A172 (cell line): ENCODE data around the gene EGLN3. TPM values are rescaled to one million over a fixed set of nuclear protein-coding genes. Genes with fewer than 3 reads are reported as not detected.
"Not testable (repeated sequence)": the region's sequence is repeated elsewhere in the genome, so short reads cannot be mapped to it uniquely, and the experiment has no call there.

Experiments
- DNase-seq: peaks from one replicate; pipeline ENCODE4 v3.0.0-alpha.2; 2015; ENCODE audit warnings: low spot score
- total RNA-seq: library from RNA; depleted of rRNA; stranded (reverse); fragments of >200 nt; shearing (Covaris generic); gene quantifications from 2 replicates; pipeline ENCODE4 v1.2.3, GENCODE V29; 2014; rRNA removed

EGLN3 gene
- total RNA-seq = 1.5 TPM in 2 replicates

DNA sequence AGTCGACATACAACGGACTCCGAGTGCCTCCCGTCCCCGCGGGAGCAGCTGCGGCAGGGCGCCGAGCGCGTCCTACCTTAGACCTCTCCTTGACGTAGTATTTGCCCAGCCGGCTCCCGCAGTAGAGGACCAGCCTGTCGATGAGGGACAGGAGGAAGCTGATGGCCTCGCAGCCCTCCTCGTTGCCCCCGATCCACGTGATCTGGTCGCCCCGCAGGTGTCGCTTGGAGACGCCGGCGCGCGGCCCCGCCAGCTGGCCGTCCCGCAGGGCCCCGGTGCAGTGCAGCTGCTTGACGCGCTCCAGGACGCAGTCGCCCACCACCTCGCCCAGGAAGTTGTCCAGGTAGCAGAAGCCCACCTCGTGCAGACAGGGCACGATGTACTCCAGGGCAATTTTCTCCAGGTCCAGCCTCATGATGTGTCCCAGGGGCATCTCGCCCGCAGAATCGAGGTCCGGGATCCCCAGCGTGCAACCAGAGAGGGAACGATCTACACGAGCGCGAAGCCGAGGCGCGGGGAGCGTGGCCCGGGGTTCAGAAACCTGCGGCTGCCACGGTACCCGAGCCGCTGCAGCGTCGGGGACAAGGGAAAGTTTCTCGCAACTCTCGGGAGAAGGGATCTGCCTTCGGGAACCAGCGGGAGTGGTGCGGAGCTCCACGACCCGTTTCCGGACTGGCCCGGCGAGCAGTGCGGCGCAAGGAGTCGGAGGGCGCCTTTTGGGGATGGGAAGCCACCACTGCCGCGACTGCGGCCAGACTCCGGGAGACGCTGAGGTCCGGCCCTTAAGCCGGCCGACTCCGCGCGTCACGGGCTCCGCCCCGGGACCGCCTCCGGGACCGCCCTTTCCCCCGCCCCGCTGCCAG, at the start of gene EGLN3:
Gene EGLN3 (minus strand): TSS at position 755 of the 863 bp plus-strand sequence. CDS start 322 bp downstream, at position 433.
- DNase-seq = peak; percentile 56

DNA sequence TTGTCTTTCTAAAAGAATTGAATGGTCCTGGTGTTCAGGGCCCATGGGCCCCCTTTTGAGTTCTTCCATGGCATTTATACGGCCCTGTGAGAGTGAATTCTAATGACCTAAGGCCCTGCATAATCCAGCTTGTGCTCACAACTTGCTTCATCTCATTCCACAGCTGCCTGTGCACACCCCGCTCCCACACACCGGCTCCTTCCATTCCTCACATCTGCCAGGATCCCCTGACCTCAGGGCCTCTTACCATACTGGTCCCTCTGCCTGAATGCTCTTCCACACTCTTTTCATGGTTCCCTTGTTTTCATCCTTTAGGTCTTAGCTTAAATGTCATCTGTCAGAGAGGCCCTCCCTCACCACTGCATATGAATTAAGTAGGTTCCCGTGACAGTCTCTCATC, 49.5 kb upstream of the EGLN3 start:
- no peak for DNase-seq

DNA sequence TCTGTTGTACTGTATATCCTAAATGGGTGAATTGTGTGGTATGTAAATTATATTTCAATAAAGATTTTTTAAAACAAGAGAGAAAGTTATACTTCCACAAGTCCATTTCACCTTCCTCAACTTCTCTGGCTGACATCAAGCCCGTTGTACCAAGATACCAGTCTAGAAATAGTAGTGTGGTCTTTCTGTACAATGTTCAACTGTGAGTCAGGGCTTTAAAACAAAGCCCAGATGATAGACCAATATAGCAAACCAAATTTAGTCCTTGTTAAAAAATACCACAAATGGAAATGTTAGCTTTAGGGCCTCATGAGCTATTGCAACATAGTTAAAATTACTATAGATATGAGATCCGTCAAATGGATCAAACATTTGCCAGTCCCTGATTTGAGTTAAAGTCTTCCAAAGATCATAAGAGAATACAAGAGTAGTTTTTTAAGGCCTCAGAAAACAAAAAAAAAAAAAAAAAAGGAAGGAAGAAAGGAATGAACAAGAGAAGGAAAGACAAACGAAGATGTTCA, 49.0 kb upstream of the EGLN3 start:
- no peak for DNase-seq

DNA sequence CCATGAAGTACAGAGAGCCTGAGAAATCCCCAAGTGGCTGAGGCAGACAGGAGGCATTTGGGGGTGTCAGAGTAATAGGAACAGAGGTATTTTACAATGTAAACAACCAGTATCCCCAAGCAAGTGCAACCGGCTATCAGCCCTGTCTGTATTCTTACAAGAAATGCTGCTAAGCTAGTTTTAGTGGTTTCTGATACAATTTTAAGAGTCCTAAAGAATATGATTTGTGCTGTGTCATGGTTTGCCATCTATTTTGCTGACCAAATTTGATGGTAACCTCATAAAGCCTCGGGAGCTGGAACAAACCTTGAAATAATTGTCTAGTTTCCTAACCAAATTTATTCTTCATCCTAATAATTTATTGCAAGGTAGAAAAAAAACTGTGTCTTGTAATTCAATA, 46.7 kb upstream of the EGLN3 start:
- DNase-seq = no peak

DNA sequence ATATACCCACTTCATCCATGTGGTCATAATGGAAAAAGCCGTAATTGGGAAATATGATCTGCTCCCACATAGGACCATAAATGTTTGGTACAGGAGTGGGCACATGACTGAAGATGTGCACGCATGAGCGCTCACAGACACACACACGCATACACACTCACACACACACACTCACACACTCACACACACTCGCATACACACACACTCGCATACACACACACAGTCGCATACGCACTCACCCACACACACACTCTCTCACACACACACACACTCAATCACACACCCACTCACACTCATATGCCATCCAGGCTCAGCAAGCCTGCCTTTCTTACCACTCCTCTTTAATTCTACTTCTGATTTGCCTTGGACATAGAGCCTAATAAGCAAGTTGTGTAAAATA, 45.6 kb upstream of the EGLN3 start:
- DNase-seq = no peak

DNA sequence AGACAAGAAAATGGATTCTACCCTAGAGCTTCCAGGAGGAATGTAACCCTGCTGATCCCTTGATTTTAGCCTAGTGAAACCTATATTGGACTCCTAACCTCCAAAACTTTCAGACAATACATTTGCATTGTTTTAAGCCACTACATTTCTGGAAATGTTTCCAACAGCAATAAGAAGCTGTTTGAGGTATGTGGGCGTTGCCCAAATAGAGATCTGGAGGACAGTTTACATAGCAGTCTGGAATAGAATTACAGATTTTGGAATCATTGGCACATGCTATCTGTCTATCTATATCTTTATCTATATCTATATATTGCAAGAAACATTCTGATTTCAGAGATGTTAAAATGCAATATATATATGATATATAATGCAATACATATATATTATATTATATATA, 42.4 kb upstream of the EGLN3 start:
- no peak for DNase-seq

DNA sequence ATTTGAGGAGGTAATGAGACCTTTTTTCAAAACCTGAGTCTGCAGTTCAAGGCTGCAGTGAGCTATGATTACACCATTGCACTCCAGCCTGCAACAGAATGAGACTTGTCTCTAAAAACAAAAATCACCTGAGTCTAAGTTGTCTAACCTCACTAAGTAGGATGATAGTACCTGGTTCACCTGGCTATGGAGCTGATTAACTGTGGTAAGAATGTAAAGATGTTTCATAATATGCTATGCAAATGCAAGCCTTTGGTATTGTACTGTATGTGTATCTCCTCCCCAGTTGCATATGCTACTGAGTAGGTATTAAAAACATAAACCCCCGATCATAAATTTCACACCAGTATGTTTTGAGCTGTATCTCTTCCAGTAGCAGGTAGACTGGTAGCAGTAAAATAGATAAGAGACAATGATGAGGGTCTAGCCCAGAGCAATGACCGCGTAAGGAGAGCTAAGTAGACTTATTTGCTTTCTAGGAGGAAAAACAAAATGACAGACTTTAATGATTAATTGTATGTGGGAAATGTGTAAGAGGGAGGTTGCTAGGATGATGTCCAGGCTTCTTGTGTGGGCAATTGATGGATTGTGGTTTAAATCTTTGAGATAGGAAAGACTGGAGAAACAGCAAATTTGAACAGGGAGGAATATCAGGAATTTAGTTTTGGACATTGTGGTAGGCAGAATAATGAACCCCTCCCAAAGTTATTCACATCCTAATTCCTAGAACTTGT, 41.6 kb upstream of the EGLN3 start:
- no peak for DNase-seq

DNA sequence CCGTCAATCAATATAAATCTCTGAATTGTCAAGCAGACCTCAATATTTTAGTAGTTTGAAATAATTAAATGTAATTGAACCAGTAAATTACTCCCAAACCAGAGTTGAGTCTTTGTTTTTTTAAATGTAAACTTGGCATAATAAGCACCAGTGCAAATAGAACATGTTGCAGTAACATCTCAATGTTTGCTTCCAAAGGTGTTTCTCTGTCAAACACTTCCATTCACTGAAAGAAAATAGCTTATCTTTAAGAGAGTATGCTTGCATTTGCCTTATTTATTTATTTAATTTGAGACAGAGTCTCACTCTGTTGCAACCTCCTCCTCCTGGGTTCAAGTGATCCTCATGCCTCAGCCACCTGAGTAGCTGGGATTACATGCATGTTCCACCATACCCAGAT, 39.9 kb upstream of the EGLN3 start:
- no peak for DNase-seq

DNA sequence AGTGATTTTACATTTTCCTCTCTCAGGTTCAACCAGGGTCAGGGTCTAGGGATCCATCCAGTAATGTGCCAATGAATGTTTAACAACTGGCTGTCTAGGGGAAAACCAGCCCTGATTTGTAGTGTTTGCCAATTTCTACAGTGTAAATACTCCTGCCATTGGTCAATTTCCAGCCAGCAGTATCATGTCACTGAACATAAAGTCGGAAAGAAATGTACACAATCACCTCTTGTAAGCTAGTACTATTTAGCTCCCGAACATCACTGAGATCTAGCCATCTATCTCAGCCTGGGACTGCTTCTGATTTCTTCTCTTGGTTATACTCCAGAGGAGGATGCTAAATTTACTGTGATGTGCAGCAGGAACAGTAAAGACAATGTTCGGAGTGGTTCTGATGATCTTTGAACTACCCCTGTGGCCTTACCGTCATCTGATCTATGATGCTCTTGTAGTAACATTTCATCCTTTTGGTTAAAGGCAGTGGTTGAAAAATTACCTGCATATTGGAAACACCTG, 36.7 kb upstream of the EGLN3 start:
- DNase-seq = no peak

DNA sequence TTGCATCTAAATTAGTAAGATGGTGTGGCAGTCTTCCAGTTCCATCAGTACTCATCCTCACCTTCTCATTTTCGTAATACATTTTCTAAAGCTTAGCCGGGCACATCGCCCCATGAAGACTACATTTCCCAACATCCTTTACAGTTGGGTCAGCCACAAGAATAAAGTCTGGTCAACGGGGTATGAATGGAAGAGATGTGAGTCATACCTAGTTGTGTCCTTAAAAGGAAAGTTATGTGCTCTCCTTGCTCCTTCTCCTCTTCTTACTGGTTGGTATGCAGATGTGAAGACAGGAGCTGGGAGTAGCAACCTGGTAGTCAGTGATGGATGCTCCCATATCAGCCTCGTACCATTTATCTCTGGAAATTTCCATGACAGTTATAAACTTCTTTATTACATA, 35.9 kb upstream of the EGLN3 start:
- peak; percentile 95 for DNase-seq

DNA sequence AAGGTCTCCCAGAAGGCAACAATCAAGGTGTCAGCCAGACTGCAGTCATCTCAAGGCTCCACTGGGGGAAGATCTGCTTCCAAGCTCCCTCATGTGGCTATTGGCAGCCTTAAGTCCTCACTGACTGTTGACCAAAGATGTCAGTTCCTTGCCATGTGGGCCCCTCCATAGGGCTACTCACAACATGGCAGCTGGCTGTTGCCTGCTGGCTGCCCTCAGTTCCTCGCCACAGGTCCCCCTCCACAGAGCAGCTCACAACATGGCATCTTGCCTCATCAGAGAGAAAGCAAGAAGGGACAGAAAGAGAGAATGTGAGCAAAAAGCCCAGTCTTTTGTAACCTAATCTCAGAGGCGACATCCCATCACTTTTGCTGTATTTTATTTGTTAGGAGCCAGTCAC, 34.4 kb upstream of the EGLN3 start:
- DNase-seq = no peak

DNA sequence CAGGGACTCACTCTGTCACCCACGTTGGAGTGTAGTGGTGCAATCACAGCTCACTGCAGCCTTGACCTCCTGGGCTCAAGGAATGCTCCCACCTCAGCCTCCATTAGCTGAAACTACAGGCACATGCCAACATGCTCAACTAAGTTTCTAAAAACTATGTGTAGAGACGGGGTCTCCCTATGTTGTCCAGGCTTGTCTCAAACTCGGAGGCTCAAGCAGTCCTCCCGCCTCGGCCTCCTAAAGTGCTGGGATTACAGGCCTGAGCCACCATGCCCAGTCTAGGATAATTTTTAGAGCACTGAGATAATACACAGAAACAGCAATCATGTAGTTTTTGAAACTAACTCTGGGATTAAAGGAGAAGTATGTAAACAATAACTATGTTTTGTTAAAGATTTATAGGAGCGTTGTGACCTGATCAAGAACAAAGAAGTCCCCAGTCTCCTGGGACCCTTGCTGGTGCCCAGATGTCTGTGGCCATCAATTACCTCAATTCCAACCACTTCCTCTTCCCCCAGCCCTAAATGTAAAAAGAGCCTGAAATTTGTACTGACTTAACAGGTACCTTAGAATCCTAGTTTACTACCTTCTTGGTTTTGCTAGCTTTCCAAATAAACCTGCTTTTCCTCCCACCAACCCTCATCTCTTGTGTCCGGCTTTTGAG, 28.9 kb upstream of the EGLN3 start:
- no peak for DNase-seq

DNA sequence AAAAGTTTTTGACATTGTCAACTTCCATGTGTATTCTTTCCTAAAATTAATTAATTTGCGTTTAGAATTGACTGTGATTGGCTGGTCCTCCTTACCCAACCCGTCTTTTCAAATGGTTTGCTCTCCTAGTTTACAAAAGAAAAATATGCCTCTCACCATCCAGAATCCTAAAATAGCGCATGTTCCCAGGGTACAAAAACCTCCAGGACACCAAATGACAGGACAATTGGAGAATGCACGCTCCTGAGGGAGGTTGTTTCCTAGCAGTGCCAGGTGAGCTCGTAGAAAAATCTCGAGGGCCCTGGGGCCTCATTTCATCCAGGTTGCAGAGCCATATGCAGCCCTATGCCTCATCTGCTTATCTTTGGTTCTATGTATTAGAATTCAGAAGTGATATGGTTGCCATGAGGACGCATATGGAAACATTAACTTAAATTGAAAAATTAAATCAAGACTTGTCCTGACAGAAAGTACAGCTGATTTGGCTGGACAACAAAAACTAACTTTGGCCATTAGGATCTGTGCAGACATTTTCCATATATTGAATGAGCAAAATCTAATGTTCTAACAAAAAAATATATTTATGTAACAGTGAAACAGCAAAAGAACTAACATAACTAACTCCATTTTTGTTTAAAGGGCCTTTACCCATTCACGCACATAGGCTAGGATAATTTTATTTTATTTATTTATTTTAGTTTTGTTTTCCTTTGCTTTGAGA, 28.2 kb upstream of the EGLN3 start:
- DNase-seq = no peak

DNA sequence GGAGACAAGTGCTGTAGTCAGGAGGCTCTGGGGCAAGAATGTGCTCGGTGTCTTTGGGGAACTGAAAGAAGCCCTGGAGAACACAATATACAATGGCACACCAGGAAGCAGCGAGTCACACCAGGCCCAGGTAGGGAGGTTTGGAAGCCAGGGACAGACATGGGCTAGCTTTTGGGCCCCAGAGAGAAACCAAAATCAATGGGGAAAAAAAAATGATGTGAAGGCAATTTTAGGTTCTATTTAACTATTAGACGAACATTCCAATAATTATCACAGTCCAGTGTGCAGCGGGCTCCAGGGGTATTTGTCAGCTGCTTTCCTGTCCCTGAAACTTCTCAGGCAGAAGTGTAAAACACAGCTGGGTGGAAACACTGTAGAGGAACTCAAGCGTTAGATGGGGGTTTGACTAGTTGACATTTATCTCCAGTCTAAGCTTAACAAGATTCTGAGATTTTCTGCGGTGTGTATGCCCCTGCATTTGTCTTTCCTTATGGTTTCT, 21.8 kb upstream of the EGLN3 start:
- no peak for DNase-seq

DNA sequence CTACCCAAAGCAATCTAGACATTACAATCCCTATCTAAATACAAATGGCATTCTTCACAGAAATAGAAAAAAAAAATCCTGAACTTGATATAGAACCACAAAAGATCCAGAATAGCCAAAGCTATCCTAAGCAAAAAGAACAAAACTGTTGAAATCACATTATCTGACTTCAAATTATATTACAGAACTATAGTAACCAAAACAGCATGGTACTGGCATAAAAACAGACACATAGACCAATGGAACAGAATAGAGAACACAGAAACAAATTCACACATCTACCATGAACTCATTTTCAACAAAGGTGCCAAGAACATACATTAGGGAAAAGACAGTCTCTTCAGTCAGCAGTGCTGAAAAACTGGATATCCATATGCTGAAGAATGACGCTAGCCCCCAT, 19.0 kb upstream of the EGLN3 start:
- DNase-seq = not testable (repeated sequence)

DNA sequence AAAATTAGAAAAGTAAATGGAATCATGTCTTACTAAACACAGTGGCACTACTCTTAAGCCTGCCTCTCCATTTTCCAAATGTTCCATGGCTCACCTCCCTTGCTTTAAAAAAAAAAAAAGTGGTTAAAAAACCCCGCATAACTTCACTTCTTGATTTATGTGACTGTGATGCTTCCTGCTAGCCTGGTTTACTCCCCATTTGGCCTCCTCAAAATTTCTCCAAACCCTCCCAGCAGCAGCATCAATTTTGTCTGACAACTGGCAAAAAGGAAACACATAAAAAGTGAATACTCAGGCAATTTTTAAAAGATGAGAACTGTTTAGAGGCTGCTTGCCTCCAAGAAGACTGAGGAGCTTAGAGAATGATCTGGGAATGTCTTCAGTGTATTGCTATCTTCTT, 17.8 kb upstream of the EGLN3 start:
- no peak for DNase-seq

DNA sequence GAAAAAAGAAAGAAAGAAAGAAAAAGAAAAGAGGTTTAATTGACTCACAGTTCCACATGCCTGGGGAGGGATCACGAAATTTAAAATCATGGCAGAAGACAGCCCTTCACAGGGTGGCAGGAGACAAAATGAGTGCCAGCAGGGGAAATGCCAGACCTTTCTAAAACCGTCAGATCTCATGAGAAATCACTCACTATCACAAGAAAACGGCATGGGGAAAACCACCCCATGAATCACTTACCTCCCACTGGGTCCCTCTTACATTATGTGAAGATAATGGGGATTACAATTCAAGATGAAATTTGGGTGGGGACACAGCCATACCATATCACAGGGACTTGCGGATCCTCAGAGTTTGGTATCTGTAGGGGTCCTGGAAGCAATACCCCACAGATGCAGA, 16.3 kb upstream of the EGLN3 start:
- DNase-seq = peak; percentile 38

DNA sequence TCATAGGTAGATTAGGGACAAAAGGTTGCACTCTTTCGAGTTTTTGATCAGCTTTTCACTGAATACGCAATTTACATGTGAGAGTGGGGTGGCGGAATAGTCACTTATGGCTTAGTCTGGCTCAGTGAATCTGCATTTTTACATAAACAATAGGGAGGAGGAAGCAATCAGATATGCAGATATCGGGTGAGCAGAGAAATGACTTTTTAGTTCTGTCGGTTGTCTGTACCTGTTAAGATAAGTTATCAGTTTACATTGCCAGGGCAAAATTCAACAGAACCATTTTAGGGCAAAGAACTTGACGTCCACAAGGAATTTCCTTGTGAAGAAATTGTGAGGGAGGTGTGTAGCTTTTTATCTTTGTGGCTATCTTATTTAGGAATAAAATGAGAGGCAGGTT, 15.4 kb upstream of the EGLN3 start:
- no peak for DNase-seq

DNA sequence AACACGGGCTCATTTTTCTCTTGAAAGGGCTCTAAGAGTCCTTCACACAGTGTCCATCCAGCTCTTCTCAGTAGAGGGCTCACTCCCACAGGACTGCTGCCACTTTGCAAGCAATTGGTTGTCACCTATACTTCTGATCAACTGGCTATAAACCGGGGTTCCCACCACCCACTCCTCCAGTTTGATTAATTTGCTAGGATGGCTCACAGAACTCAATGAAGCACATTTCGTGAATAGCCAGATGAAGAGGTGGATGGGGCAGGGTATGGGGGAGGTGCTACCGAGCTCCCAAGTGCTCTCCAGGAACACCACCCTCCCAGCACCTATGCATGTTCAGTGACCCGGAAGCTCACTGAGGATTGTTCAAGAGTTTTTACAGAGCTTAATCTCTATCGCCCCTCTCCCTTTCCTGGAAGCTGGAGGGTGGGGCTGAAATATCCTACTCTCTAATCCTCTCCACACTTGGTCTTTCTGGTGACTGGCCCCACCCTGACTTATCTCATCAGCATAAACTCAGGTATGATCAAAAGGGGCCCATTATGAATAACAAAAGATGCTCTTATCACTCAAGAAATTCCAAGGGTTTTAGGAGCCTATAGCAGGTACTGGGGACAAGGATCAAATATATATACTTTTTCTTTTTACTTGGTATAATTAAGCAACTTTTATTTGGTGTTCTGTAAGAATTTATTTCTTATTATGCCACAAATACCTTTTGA, 13.9 kb upstream of the EGLN3 start:
- DNase-seq = no peak

DNA sequence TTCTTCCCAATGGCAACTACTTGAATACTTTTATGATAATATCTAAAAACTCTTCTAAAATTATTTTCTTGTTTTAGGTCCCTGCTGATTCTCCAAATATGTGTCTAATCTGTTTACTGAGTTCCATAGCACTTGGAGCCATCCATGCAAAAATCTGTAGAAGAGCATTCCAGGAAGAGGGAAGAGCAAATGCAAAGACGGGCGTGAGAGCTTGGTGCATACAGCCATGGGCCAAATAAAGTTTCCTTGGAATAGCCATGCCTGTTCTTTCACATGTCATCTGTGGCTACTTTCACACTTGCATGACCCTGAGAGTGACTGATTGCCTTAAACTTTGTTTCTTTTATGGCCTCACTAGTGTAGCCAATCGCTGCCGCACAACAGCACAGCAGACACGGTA, 13.0 kb upstream of the EGLN3 start:
- no peak for DNase-seq

DNA sequence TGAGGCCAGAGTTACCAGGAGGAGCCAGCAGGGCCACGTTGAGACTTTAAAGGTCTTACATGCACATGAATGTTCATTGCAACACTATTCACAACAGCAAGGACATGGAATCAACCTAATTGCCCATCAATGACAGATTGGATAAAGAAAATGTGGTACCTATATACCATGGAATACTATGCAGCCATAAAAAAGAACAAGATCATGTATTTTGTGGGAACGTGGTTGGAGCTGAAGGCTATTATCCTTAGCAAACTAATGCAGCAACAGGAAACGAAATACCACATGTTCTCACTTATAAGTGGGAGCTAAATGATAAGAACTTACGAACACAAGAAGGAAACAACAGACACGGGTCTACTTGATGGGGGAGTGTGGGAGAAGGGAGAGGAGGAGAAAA, 11.6 kb upstream of the EGLN3 start:
- not testable (repeated sequence) for DNase-seq
